ENCODE results near the gene HRAS. TPM values are rescaled to one million over a fixed set of nuclear protein-coding genes. Genes with fewer than 3 reads are reported as not detected.

HRAS gene
- total RNA-seq, 1 experiment from 2014 or later = 47.9 TPM

DNA sequence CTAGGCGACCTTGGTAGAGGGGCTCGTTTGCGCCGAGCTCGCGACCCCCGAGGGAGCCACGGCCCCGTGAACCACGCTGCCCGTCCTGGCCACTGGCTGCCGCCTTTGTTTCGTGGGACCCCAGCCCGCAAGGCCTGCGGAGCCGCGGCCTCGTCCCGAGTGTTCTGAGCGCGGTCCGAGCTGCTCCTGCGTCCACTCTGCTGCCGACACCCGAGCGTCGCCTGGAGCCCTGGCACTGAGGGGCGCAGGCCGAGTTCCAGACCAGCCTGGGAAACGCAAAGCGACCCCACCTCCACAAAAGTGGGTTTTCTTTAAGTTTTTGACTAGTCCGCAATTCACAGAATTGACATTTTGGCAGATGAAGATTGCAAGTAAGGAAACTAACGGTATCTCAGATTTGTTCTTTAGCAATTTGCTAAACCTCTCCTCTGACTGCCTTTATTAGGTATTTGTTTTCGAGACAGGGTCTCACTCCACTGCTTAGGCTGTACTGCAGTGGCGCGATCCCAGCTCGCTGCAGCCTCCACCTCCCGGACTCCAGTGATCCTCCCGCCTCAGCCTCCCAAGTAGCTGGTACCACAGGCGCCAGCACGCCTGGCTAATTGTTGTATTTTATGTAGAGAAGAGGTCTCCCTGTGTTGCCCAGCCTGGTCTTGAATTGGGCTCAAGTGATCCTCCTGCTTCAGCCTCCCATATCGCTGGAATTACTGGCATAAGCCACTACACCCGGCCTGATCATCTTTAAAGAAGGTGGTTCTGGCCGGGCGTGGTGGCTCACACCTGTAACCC, 27.5 kb downstream of the HRAS start:
- no peaks in the 10 kb centered on the region for H3K27me3 Mint-ChIP-seq (ENCODE audit: unreplicated experiment)
- DNase-seq = no peak
- H3K27ac Mint-ChIP-seq (ENCODE audit: unreplicated experiment) = no peak overlapping the region
- no peak for TF ChIP-seq CTCF (IDR thresholded peaks at IDR 0.05; ENCODE audit: unreplicated experiment)
- CTCF ChIA-PET = no interaction called here
- H3K36me3 Mint-ChIP-seq (ENCODE audit: insufficient read depth, unreplicated experiment) = peaks cover 44% of the 10 kb centered on the region
- H3K9me3 Mint-ChIP-seq (ENCODE audit: low read depth, unreplicated experiment) = no peaks in the 10 kb centered on the region
- intact Hi-C loops (cut with micrococcal nuclease; ENCODE audit: unreplicated experiment) = no loop called here
- H3K4me3 Mint-ChIP-seq (ENCODE audit: low read depth, unreplicated experiment) = peak overlapping the region; percentile 92
- BruUV-seq (replicated peaks) = no TSS peak
- no peaks in the 10 kb centered on the region for H3K4me1 Mint-ChIP-seq (ENCODE audit: low read depth, unreplicated experiment)

DNA sequence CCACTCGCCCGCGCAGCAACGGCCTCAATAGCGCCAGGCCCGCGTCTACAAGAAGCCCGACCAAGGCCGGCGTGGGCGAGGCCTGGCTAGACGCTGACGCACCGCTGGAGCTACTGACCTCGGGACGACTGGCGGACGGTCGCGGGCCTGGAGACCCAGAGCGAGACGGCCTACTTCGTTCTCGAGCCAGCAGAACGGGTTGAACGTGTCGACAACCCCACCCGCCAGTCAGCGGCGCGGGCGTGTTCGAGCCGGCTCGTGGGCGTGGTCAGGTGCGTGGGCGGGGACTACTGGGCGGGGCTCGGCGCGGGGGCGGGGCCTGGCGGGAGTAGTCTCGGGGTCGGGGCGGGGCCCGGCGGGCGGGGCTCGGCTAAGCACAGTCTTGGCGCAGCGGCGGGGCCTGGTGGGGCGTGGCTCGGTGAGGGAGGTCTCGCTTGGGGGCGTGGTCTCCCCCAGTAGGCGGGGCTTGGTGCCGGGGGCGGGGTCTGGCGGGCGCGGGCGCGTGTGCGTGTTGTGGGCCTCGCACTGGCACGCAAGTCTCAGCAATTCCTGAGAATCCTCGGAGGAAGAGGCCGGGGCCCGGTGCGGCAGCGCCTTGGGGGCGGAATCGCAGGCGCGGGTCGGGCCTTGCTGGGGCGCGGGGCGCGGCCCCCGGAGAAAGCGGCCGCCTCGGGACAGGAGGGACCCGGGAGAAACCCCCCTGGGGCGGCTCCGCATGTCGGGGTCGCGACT, 28.2 kb downstream of the HRAS start, which contains the start of gene RNH1:
RNH1 (minus strand) TSS at position 248 of the 732 bp plus-strand sequence. CDS start 5,080 bp downstream, outside the sequence.
- Mint-ChIP-seq H3K9me3 (ENCODE audit: low read depth, unreplicated experiment) (no peaks in the 10 kb centered on the region), H3K36me3 (ENCODE audit: insufficient read depth, unreplicated experiment) (peaks cover 44% of the 10 kb centered on the region), H3K4me3 (ENCODE audit: low read depth, unreplicated experiment) (peak within 1 kb of the TSS; percentile 92), H3K27me3 (ENCODE audit: unreplicated experiment) (no peaks in the 10 kb centered on the region), H3K4me1 (ENCODE audit: low read depth, unreplicated experiment) (no peaks in the 10 kb centered on the region), H3K27ac (ENCODE audit: unreplicated experiment) (peak within 1 kb of the TSS; percentile 99)
- TF ChIP-seq CTCF (IDR thresholded peaks at IDR 0.05; ENCODE audit: unreplicated experiment) = no peak
- CTCF ChIA-PET = interaction anchor here (0.7 to 0.9 kb wide), 3 partner anchors 12 to 1226 kb away, joined by 3 to 8 read pairs (median 6); no protein-coding TSS in a partner anchor
- DNase-seq = peak; percentile 98
- intact Hi-C loops (cut with micrococcal nuclease; ENCODE audit: unreplicated experiment) = no loop called here
- BruUV-seq (replicated peaks) = TSS peak; percentile 3

- CTCF ChIA-PET = interaction anchor here (0.7 to 0.9 kb wide), 4 partner anchors 13 to 1227 kb away, joined by 3 to 8 read pairs (median 7); no protein-coding TSS in a partner anchor
- H3K27ac Mint-ChIP-seq (ENCODE audit: unreplicated experiment) = peak overlapping the region; percentile 99
- BruUV-seq (replicated peaks) = no TSS peak
- no peak for TF ChIP-seq CTCF (IDR thresholded peaks at IDR 0.05; ENCODE audit: unreplicated experiment)
- peak overlapping the region; percentile 92 for H3K4me3 Mint-ChIP-seq (ENCODE audit: low read depth, unreplicated experiment)
- peaks cover 48% of the 10 kb centered on the region for H3K36me3 Mint-ChIP-seq (ENCODE audit: insufficient read depth, unreplicated experiment)
- H3K4me1 Mint-ChIP-seq (ENCODE audit: low read depth, unreplicated experiment) = no peaks in the 10 kb centered on the region
- intact Hi-C loops (cut with micrococcal nuclease; ENCODE audit: unreplicated experiment) = no loop called here
- peak; percentile 99 for DNase-seq
- H3K9me3 Mint-ChIP-seq (ENCODE audit: low read depth, unreplicated experiment) = no peaks in the 10 kb centered on the region
- H3K27me3 Mint-ChIP-seq (ENCODE audit: unreplicated experiment) = no peaks in the 10 kb centered on the region
These were observed 29.0 kb downstream of the HRAS start for GRCh38 chr11:506238-506994.

DNA sequence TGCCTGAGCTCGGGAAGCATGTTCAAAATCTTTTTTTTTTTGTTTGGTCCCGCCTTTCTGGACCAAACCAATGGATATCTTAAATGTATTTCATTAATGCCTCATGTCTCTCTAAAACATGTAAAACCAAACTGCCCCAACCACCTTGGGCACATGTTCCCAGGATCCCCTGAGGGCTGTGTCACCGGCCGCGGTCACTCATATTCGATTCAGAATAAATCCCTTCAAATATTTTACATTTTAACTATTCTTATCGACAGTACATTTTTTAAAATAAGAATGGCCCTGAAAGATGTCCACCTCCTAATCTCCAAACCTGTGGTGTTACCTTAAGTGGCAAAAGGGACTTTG, 30.4 kb downstream of the HRAS start:
- no peak for TF ChIP-seq CTCF (IDR thresholded peaks at IDR 0.05; ENCODE audit: unreplicated experiment)
- Mint-ChIP-seq H3K9me3 (ENCODE audit: low read depth, unreplicated experiment) (no peaks in the 10 kb centered on the region), H3K4me1 (ENCODE audit: low read depth, unreplicated experiment) (no peaks in the 10 kb centered on the region), H3K36me3 (ENCODE audit: insufficient read depth, unreplicated experiment) (peaks cover 54% of the 10 kb centered on the region), H3K27ac (ENCODE audit: unreplicated experiment) (no peak overlapping the region), H3K27me3 (ENCODE audit: unreplicated experiment) (no peaks in the 10 kb centered on the region), H3K4me3 (ENCODE audit: low read depth, unreplicated experiment) (peak overlapping the region; percentile 92)
- no peak for DNase-seq
- intact Hi-C loops (cut with micrococcal nuclease; ENCODE audit: unreplicated experiment) = no loop called here
- CTCF ChIA-PET = no interaction called here
- no TSS peak for BruUV-seq (replicated peaks)
